NCI-H2196 (cell line): ENCODE data around the gene NCKAP1.
"Not testable (repeated sequence)": the region's sequence is repeated elsewhere in the genome, so short reads cannot be mapped to it uniquely, and the experiment has no call there.

Source experiments
- DNase-seq: peaks from one replicate; lab custom pipeline; 2025; ENCODE audit not compliant: unreplicated experiment; lab: John Stamatoyannopoulos, UW

The NCKAP1 gene

GRCh38 chr2:182915369-182916326, 122.6 kb downstream of the NCKAP1 start:
- DNase-seq = peak; percentile 41

DNA sequence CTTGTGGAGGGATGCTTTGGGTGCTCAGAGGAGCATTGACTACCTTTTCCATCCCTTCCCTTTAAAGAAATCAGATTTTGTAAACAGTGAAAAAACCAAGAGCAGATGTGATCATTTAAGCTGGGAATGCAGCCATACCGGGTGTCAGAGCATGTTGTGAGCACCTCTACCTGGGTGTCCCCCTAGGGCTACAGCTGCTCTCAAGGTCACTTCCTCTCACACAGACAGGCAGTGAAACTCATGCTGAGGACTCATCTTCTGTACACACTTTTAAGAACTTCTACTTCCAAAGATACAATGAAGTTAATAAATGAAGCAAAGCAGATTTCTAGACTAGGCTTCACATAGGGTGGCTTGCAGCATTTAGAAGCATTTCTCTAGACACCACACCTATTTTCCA, 123.4 kb downstream of the NCKAP1 start:
- DNase-seq = no peak

DNA sequence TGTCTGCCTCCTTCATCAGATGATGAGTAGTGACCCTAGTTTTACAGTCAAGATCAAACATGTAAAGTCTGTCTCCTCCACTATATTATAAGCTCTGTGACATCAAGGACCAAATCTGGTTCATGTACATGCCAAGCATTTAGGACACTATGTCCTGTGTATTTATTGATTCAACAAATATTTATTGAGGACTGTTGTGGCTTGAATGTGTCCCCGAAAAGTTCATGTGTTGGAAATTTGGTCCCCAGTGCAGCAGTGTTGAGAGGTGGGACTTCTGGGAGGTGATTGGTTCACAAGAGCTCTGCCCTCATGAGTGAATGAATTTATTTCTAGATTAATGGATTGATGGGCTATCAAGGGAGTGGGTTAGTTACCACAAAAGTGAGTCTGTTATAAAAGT, 125.2 kb downstream of the NCKAP1 start:
- no peak for DNase-seq

- DNase-seq = no peak
Observed at GRCh38 chr2:182912518-182912915, 125.7 kb downstream of the NCKAP1 start.

GRCh38 chr2:182911813-182912517, 126.3 kb downstream of the NCKAP1 start:
- no peak for DNase-seq

DNA sequence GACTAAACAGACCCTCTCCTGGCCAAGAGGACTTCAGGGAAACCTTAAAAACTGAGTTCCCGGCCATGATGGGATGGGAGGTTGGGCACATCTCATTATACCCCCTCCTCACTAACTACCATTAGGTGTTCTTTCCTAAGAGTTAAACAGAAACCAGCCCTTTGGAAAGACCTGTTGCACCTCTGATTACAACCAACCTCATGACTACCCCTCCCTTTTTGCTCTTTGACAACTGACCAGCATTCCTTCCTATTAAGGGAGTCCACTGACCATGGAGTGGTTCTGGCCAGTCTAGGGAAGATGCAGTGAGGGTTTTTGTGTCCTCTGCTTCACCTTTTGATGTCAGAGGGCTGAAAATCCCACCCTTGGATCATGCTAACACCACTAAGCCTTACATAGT, 127.3 kb downstream of the NCKAP1 start:
- no peak for DNase-seq

DNA sequence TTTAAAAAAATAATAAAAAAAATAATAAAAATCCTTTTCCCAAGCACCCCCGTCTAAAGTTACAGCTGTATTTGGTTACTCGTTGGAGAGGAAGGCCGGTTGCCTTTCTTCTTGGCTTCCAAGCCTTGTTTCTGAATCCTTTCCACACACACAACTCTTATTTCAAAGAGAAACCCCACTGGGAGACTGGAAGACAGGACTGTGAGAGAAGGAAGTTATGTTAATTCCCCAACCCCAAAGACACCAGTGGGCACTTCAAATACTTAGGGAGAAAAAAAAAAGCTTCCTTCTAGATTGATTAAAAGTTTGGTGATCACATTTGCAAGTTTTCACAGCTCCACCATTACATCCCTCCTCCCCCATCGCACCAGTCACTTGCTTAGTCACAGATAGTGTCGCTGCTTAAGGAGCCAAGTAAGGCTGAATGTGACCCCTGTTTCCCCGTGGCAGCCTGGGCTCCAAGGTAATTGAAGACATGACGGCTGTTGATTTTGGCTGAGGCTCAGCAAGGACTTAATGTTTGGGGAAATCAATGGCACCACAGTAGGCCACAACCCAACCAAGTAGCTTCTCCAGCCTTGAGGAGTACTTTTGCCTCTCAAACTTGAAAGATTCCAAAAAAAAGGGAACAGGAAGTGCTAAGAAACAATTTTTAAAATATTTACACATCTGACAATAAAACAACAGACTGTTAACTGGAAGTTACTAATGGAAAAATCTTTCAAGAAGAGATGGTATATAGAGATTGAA, 131.0 kb downstream of the NCKAP1 start:
- DNase-seq = no peak

GRCh38 chr2:182906454-182906853, 131.8 kb downstream of the NCKAP1 start:
- DNase-seq = no peak

DNA sequence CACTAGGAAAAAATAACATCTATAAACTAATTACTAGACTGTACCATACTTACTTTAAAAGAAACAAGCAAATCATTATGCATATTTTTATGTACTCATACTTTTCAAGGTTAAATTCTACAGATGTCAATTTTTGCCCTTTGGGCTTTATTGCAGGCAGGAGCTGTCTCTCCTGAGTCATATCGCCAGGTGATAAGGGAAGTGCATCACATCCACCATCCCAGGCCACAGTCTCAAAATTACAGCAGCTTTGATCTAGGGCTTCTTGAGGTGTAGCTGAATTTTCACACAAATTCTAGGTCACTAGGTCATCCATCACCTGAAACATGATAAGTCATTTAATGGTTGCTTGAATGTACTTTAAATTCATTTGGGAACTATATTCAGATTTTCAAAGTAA, 133.4 kb downstream of the NCKAP1 start:
- no peak for DNase-seq

DNA sequence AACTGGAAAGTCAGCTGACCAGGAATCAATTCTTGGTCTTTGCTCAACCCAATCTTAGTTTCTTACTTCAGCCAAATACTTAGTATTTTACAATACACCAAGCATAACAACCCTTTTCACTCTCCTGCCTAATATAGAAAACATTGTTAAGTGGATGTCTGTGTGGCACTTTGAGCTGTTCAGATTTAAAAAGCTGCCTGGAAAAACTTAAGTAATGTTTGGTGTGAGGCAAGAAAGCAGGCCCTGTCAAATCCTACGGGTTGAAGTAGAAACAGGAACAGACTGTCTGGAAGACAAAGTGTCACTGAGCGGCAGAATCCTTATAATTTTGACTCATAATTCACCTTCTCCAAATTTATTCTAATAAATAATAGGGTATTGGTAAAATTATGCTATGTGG, 134.7 kb downstream of the NCKAP1 start:
- DNase-seq = no peak

GRCh38 chr2:182901748-182902147, 136.5 kb downstream of the NCKAP1 start:
- DNase-seq = no peak

DNA sequence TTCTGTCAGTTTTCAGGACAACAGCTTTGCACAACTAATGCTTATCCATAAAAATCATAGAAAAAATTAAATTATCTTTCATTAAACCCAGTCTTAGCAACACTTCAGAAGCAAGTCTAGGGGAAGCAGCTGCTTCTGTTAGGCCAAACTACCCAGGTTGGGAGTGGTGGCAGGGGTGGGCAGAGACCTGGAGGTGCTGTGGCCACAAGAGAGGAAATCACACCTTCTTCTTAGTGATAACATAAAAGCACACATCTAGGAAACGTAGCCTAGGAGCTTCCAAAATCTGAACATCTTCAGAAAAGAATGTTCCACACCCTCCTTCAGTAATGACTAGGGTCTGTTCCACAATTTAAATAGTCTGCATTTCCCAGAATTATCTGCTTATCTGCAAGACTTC, 139.5 kb downstream of the NCKAP1 start:
- no peak for DNase-seq

- DNase-seq = no peak
Observed at GRCh38 chr2:182897137-182897536, 141.1 kb downstream of the NCKAP1 start.

DNA sequence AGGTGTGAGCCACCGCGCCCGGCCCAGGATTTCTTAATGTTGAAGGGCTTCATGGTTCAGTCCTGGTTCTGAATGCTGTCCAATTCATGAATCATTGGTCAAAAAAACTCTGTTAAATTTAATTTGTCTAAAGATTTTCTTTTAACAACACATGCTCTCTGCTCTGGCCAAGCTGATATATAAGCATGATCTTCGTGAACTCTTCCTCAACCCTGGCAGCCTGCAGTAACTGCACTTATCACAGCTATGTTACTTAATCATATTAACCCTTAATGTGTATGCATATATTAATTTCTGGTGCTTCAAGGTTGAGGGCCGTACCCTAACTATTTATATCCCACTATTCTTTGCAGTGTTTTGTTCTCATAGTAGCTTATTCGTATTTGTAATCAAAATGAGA, 142.5 kb downstream of the NCKAP1 start:
- no peak for DNase-seq

DNA sequence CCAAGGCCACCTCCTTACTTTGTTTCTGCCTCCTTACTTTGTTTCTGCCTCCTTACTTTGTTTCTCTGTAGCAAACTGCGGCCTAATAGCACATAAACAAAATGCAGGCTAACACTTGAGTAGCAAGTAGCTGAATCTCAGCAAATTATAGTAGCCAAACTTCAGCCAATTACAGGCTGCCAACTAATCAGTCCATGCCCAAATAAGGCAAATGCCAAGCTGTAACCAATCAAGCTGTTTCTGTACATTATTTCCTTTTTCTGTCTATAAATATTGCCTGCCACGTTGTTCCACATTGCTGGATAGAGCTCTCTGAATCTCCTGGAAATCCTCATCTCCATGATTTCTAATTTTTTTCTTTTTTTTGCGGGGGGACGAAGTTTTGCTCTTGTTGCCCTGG, 143.1 kb downstream of the NCKAP1 start:
- DNase-seq = no peak

DNA sequence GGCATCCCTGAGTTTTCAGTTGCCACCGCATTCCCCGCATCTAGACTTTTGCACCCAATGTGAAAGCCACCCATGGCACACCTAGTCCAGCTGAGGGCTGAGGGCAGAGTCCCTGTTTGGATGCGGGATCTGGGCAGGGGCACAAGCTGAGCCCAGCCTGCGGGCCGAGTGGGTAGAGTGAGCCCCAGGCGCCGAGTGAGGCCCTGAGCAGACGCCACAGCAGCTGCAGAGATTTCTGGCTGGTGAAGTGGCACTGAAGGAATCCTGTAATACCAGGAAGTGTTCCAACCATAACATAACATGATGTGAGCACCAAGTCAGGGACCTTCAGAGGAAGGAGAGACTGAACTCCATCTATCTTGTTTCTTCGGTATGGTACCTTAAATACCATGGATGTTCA, 144.1 kb downstream of the NCKAP1 start:
- no peak for DNase-seq

DNA sequence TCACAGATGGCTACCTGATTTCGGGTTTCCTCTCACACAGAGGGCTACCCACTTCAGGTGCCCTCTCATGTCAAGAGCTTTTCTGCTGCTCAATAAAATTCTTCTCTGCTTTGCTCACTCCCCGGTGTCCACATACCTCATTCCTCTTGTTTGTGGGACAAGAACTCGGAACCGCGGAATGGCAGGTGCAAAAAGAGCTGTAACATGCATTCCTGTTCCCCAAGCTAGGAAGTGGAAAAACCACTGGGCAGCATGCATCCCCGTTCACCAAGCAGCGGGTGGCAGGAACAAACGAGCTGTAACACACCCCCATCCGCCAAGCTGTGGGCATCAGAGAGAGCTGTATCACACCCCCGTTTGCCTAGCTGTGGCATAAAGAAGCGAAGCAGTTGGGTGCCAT, 144.6 kb downstream of the NCKAP1 start:
- DNase-seq = no peak

DNA sequence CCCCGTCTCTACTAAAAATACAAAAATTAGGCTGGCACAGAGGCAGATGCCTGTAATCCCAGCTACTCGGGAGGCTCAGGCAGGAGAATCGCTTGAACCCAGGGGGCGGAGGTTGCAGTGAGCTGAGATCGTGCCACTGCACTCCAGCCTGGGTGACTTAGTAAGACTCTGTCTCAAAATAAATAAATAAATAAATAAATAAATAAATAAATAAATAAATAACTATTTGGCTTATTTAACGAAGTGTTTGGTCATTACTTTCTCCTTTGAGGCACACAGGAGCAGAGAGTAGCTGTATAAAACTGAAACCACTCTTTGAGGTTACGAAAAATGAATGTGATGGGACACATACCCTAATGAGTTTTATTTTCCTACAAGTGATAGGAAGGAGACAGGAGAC, 145.2 kb downstream of the NCKAP1 start:
- DNase-seq = not testable (repeated sequence)

DNA sequence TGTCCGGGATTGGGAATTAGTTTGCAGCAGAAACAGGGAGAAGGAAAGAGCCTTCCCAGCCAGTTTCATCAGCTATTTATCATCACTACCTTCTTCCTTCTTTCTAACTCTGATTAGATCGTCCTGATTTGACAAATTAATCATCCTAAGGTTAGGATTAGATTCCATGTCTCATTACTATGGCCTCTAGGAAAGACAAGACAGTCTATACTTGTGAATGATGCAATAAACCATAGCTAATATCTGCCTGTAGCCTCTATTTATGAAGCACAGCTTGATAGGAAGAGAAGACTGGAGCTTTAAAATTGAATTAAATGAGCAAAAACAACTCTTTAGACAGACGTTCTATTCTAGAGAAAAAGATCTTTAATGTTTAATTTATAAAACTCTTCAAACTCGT, 146.6 kb downstream of the NCKAP1 start:
- no peak for DNase-seq

DNA sequence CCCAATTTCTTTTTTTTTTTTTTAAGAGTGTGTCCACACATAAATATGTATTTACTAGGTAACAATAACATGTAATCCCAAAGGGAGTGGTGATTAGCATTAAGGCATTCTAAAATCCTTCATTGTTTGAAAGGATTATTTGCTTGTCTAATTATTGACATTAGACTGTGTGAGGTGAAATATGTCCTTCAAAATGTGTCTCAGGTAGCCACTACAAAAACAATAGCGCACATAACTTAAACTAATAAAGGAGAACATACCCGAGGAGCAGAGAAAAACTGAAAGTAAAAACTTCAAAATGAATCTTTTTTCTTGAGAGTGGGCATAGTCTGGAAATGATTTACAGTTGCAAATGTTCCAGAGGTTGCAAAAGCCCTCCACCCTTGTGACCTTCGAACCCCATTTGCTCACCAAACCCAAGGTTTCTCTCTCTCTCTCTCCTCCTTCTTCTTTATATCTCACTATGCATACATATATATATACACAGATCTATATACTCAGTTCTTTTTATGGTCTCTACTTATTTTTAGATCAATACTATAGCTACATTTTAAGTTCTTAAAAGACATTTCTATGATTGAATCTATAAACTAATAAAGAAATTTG, 147.4 kb downstream of the NCKAP1 start:
- DNase-seq = no peak

GRCh38 chr2:182890305-182890704, 148.0 kb downstream of the NCKAP1 start:
- no peak for DNase-seq
